Stimulated activated CD8-positive, alpha-beta memory T cell treated with anti-CD3 and anti-CD28 coated beads, Interleukin-7, amount 100 ng/mL, for 48 hours (primary cell): ENCODE results near the gene CMTR1.
"Not testable (repeated sequence)": the region's sequence is repeated elsewhere in the genome, so short reads cannot be mapped to it uniquely, and the experiment has no call there.

Experiments used
- DNase-seq, 2 donors: peaks; one replicate each; pipeline ENCODE4 v3.0.0-alpha.2; 2020; ENCODE audit warnings: low read depth in 1 of 2; ENCODE audit errors: extremely low read depth in 1 of 2

Gene CMTR1

GRCh38 chr6:37432916-37433656, at the start of gene CMTR1:
CMTR1 (plus strand) TSS chr6:37433221; CDS start chr6:37435630, 2,409 bp downstream.
- DNase-seq: peak; percentile 94 to 96

- no peak for DNase-seq
Observed at GRCh38 chr6:37388578-37388977, 44.4 kb upstream of the CMTR1 start.

- DNase-seq: no peak
Observed at GRCh38 chr6:37389857-37390256, 43.2 kb upstream of the CMTR1 start.

GRCh38 chr6:37391120-37391519, 41.9 kb upstream of the CMTR1 start:
- DNase-seq: no peak

GRCh38 chr6:37392821-37393220, 40.2 kb upstream of the CMTR1 start:
- DNase-seq: no peak

- DNase-seq: no peak
Observed at GRCh38 chr6:37393381-37393929, 39.6 kb upstream of the CMTR1 start.

GRCh38 chr6:37396571-37397180, 36.3 kb upstream of the CMTR1 start:
- DNase-seq: no peak

GRCh38 chr6:37399131-37399530, 33.9 kb upstream of the CMTR1 start:
- DNase-seq: no peak

- DNase-seq: no peak
Observed at GRCh38 chr6:37399795-37400490, 33.1 kb upstream of the CMTR1 start.

GRCh38 chr6:37401658-37402057, 31.4 kb upstream of the CMTR1 start:
- not testable (repeated sequence) for DNase-seq

- no peak for DNase-seq
Observed at GRCh38 chr6:37406726-37407341, 26.2 kb upstream of the CMTR1 start.

GRCh38 chr6:37407948-37408347, 25.1 kb upstream of the CMTR1 start:
- DNase-seq: no peak

- DNase-seq: no peak
Observed at GRCh38 chr6:37409501-37409900, 23.5 kb upstream of the CMTR1 start.

GRCh38 chr6:37417393-37417792, 15.6 kb upstream of the CMTR1 start:
- DNase-seq: no peak

- DNase-seq: no peak
Observed at GRCh38 chr6:37418722-37419121, 14.3 kb upstream of the CMTR1 start.

- DNase-seq: no peak
Observed at GRCh38 chr6:37426058-37426944, 6.7 kb upstream of the CMTR1 start.

- no peak for DNase-seq
Observed at GRCh38 chr6:37426945-37427510, 6.0 kb upstream of the CMTR1 start.

GRCh38 chr6:37429352-37429750, 3.7 kb upstream of the CMTR1 start:
- DNase-seq: no peak

GRCh38 chr6:37432590-37432915, 468 bp upstream of the CMTR1 start:
- DNase-seq: no peak

GRCh38 chr6:37433657-37434271, 743 bp downstream of the CMTR1 start:
- peak; percentile 18 to 44 for DNase-seq
